Smooth muscle cell (in vitro differentiated cells): ENCODE measurements around the gene CDCA7. TPM values are rescaled to one million over a fixed set of nuclear protein-coding genes. Genes with fewer than 3 reads are reported as not detected.

ENCODE experiments used
- DNase-seq: peaks from one replicate; lab custom pipeline; 2025; ENCODE audit not compliant: unreplicated experiment; lab: John Stamatoyannopoulos, UW
- H2AFZ ChIP-seq: fragments of 200-600 bp; sonication (generic); 2 replicates; pipeline ENCODE4 v1.6.0; 2016; ENCODE audit warnings: antibody characterized with exemption, low read depth, mild to moderate bottlenecking
- H3F3A ChIP-seq: fragments of 200-600 bp; sonication (generic); 2 replicates; pipeline ENCODE4 v1.6.0; 2017; ENCODE audit warnings: antibody characterized with exemption, low read depth
- H3K27ac ChIP-seq: fragments of 200-600 bp; sonication (generic); 2 replicates; pipeline ENCODE4 v1.5.1; 2016; ENCODE audit warnings: low read depth, mild to moderate bottlenecking
- H3K27me3 ChIP-seq: fragments of 200-600 bp; sonication (generic); 2 replicates; pipeline ENCODE4 v1.6.1; 2016; ENCODE audit warnings: low read depth, mild to moderate bottlenecking
- H3K36me3 ChIP-seq: fragments of 200-600 bp; sonication (generic); 2 replicates; pipeline ENCODE4 v1.5.1; 2016; ENCODE audit warnings: low read depth
- H3K4me1 ChIP-seq: fragments of 200-600 bp; sonication (generic); 2 replicates; pipeline ENCODE4 v1.5.1; 2016; ENCODE audit warnings: low read depth
- H3K4me2 ChIP-seq: fragments of 200-600 bp; sonication (generic); 2 replicates; pipeline ENCODE4 v1.6.0; 2016; ENCODE audit warnings: mild to moderate bottlenecking
- H3K4me3 ChIP-seq: fragments of 200-600 bp; sonication (generic); 2 replicates; pipeline ENCODE4 v1.5.1; 2016; ENCODE audit warnings: mild to moderate bottlenecking
- H3K79me2 ChIP-seq: fragments of 200-600 bp; sonication (generic); 2 replicates; pipeline ENCODE4 v1.6.0; 2016; ENCODE audit warnings: low read depth, mild to moderate bottlenecking
- H3K9ac ChIP-seq: fragments of 200-600 bp; sonication (generic); 2 replicates; pipeline ENCODE4 v1.6.0; 2016; ENCODE audit warnings: low read depth
- H3K9me3 ChIP-seq: fragments of 200-600 bp; sonication (generic); replicated peaks from 2 replicates; pipeline ENCODE4 v1.5.1; 2016; ENCODE audit warnings: low read depth
- H4K20me1 ChIP-seq: fragments of 200-600 bp; sonication (generic); 2 replicates; pipeline ENCODE4 v1.6.0; 2016; ENCODE audit warnings: low read depth
- CTCF ChIP-seq: fragments of 200-600 bp; sonication (generic); IDR thresholded peaks from 2 replicates; pipeline ENCODE4 v1.5.1; 2017; ENCODE audit warnings: borderline replicate concordance, mild to moderate bottlenecking, antibody characterized with exemption; ENCODE audit not compliant: insufficient read depth, poor library complexity, severe bottlenecking
- WGBS: methylation state at CpG from one replicate; pipeline ENCODE4 v1.1.7; 2016; ENCODE audit warnings: low lambda C conversion rate; 5-methylcytosine and 5-hydroxymethylcytosine counted together
- polyA plus RNA-seq: library from polyadenylated mRNA; unstranded; fragments of >200 nt; fragmentation: Nextera tagmentation; extraction: Ambion mirVana; gene quantifications from 2 replicates; pipeline ENCODE4 v1.2.1, GENCODE V29; 2016
- total RNA-seq: library from RNA; depleted of rRNA; stranded (reverse); fragments of >200 nt; gene quantifications from 2 replicates; pipeline ENCODE4 v1.2.3, GENCODE V29; 2014

The CDCA7 gene
- total and polyA plus RNA-seq, 2 experiments from 2014 or later, result 2.7 to 7.3 TPM

DNA sequence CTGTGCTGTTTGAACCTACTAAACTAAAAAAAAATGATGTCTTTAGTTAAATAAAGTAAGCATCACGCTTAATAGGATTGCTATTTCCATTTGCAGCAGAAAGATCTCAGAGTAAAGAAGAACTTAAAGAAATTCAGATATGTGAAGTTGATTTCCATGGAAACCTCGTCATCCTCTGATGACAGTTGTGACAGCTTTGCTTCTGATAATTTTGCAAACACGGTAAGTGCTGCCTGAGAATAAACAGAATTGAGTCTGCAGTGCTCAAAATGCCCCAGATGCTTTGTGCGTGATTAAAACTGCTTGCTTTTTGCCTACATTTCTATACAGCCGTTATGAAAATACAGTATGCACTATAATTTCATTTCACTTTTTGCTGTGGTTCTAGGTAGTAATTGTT is 3.9 kb downstream of the CDCA7 start:
- H3K9me3 ChIP-seq, result no peaks in the 10 kb centered on the region
- peaks cover 11% of the 10 kb centered on the region for H3K4me1 ChIP-seq
- H3F3A ChIP-seq, result no peaks in the 10 kb centered on the region
- no peak overlapping the region for H3K4me3 ChIP-seq
- peaks cover 6% of the 10 kb centered on the region for H3K27me3 ChIP-seq
- no peak for TF ChIP-seq CTCF
- no peak overlapping the region for H3K27ac ChIP-seq
- no peak overlapping the region for H3K4me2 ChIP-seq
- H2AFZ ChIP-seq, result no peak overlapping the region
- DNase-seq, result no peak
- no peak overlapping the region for H3K9ac ChIP-seq
- peaks cover 6% of the 10 kb centered on the region for H3K79me2 ChIP-seq
- WGBS, result 69% methylated on average over 5 of the region's 5 CpGs
- no peaks in the 10 kb centered on the region for H3K36me3 ChIP-seq
- H4K20me1 ChIP-seq, result no peaks in the 10 kb centered on the region

DNA sequence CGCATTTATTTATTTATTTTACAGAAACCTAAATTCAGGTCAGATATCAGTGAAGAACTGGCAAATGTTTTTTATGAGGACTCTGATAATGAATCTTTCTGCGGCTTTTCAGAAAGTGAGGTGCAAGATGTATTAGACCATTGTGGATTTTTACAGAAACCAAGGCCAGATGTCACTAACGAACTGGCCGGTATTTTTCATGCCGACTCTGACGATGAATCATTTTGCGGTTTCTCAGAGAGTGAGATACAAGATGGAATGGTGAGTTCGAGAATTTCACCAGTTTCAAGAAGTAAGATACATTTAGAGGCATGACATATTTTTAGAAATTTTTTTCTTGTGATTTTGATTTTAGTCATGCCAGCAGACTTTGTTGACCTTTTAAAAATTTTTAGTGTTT is 4.6 kb downstream of the CDCA7 start:
- no peak for DNase-seq
- Histone ChIP-seq H2AFZ (no peak overlapping the region), H3K4me3 (no peak overlapping the region), H3K79me2 (peaks cover 6% of the 10 kb centered on the region), H3K27me3 (no peaks in the 10 kb centered on the region), H3K9ac (no peak overlapping the region), H3K27ac (no peak overlapping the region), H3K4me2 (no peak overlapping the region), H3K4me1 (peaks cover 5% of the 10 kb centered on the region), H3K36me3 (no peaks in the 10 kb centered on the region), H3K9me3 (no peaks in the 10 kb centered on the region), H4K20me1 (no peaks in the 10 kb centered on the region), H3F3A (no peaks in the 10 kb centered on the region)
- TF ChIP-seq CTCF, result no peak
- 71% methylated on average over 8 of the region's 8 CpGs for WGBS

DNA sequence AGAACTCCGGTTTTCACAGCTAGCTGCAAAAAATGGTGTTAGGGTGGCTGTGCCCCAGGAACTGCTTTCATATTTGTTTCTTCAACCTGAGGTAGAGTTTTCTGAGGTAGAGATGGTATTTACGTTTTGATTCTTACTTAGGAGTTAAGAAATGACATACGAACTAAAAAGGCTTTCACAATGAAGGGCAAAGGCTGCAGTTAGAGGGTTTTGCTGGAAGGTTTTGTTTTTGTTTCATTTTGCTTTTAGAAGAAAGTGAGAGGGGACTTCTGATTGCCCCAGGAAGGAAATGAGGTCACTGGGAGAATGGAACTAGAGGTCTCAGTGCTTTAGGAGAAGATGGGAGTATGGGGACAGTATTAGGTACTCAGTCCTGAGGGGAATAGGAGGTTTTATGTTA is 15.5 kb downstream of the CDCA7 start:
- Histone ChIP-seq H3K27me3 (no peaks in the 10 kb centered on the region), H3K79me2 (no peaks in the 10 kb centered on the region), H3F3A (no peaks in the 10 kb centered on the region), H3K4me3 (no peak overlapping the region), H3K9ac (no peak overlapping the region), H3K27ac (no peak overlapping the region), H3K4me1 (no peaks in the 10 kb centered on the region), H3K4me2 (no peak overlapping the region), H2AFZ (no peak overlapping the region), H4K20me1 (no peaks in the 10 kb centered on the region), H3K9me3 (no peaks in the 10 kb centered on the region), H3K36me3 (no peaks in the 10 kb centered on the region)
- WGBS, result 95% methylated on average over 3 of the region's 3 CpGs
- no peak for TF ChIP-seq CTCF
- no peak for DNase-seq

GRCh38 chr2:173371023-173371422 is 16.4 kb downstream of the CDCA7 start:
- no peaks in the 10 kb centered on the region for H3K4me1 ChIP-seq
- no peaks in the 10 kb centered on the region for H3K9me3 ChIP-seq
- TF ChIP-seq CTCF, result no peak

More at GRCh38 chr2:173371023-173371422, 16.4 kb downstream of the CDCA7 start:
- no peak overlapping the region for H2AFZ ChIP-seq
- H3F3A ChIP-seq, result no peaks in the 10 kb centered on the region
- H3K27me3 ChIP-seq, result no peaks in the 10 kb centered on the region
- H4K20me1 ChIP-seq, result no peaks in the 10 kb centered on the region
- no peak overlapping the region for H3K4me2 ChIP-seq
- no peak overlapping the region for H3K9ac ChIP-seq
- DNase-seq, result no peak
- no peak overlapping the region for H3K27ac ChIP-seq
- H3K36me3 ChIP-seq, result no peaks in the 10 kb centered on the region
- no peak overlapping the region for H3K4me3 ChIP-seq
- H3K79me2 ChIP-seq, result no peaks in the 10 kb centered on the region
- 53% methylated on average over 3 of the region's 3 CpGs for WGBS
